ENCODE results near the gene CDC42EP5. TPM values are rescaled to one million over a fixed set of nuclear protein-coding genes. Genes with fewer than 3 reads are reported as not detected.
A peak's percentile ranks its signal among the peaks of the same experiment; 100 is the strongest.
"Not testable (repeated sequence)": the region's sequence is repeated elsewhere in the genome, so short reads cannot be mapped to it uniquely, and the experiment has no call there.

Gene CDC42EP5
- total RNA-seq, 2 experiments from 2014 or later, result not detected

- intact Hi-C loops (cut with DNase I, micrococcal nuclease), result no loop called here
- DNase-seq (no peak), ATAC-seq (ENCODE audit: poor library complexity) (no peak)
- CTCF ChIA-PET, result no interaction called here
- Mint-ChIP-seq H3K9me3 (no peaks in the 10 kb centered on the region), H3K4me1 (ENCODE audit: low read depth) (peaks cover 14% of the 10 kb centered on the region), H3K4me3 (no peak overlapping the region), H3K27ac (no peak overlapping the region), H3K27me3 (peaks cover 9% of the 10 kb centered on the region), H3K36me3 (ENCODE audit: low read depth) (no peaks in the 10 kb centered on the region)
- Histone ChIP-seq H3K36me3 (ENCODE audit: insufficient read depth, low read length) (no peaks in the 10 kb centered on the region), H3K27ac (ENCODE audit: low read depth in 1 of 2, low read length in 2 of 2) (no peak overlapping the region), H3K4me1 (ENCODE audit: insufficient read depth, low read length) (peaks cover 32% of the 10 kb centered on the region), H3K27me3 (ENCODE audit: control insufficient read depth in 1 of 2, insufficient read depth in 2 of 2, low read length in 2 of 2) (peaks cover 0 to 5% of the 10 kb centered on the region in 2 experiments), H3K9me3 (ENCODE audit: control insufficient read depth in 1 of 2, insufficient read depth in 1 of 2, low read length in 2 of 2) (no peaks in the 10 kb centered on the region), H3K4me3 (ENCODE audit: low read length) (no peak overlapping the region)
- POLR2A ChIA-PET, result no interaction called here
- TF ChIP-seq CTCF (IDR thresholded peaks at IDR 0.05), result no peak
Measured at GRCh38 chr19:54507824-54508223, 34.7 kb upstream of the CDC42EP5 start.

GRCh38 chr19:54507038-54507717 lies 34.1 kb upstream of the CDC42EP5 start:
- DNase-seq (peak in 1 of 14 experiments; percentile 42), ATAC-seq (ENCODE audit: poor library complexity) (peak; percentile 36)
- peaks cover 10% of the 10 kb centered on the region for H3K27me3 Mint-ChIP-seq
- H3K36me3 Mint-ChIP-seq (ENCODE audit: low read depth); H3K27ac Mint-ChIP-seq; H3K9me3 Mint-ChIP-seq; H3K9me3 ChIP-seq (ENCODE audit: control insufficient read depth in 1 of 2, insufficient read depth in 1 of 2, low read length in 2 of 2); POLR2A ChIA-PET; H3K4me3 ChIP-seq (ENCODE audit: low read length); H3K4me3 Mint-ChIP-seq; H3K27ac ChIP-seq (ENCODE audit: low read depth in 1 of 2, low read length in 2 of 2); H3K27me3 ChIP-seq (ENCODE audit: control insufficient read depth in 1 of 2, insufficient read depth in 2 of 2, low read length in 2 of 2); intact Hi-C loops (cut with DNase I, micrococcal nuclease); H3K36me3 ChIP-seq (ENCODE audit: insufficient read depth, low read length); CTCF ChIA-PET: not testable (repeated sequence)
- peaks cover 33% of the 10 kb centered on the region for H3K4me1 ChIP-seq (ENCODE audit: insufficient read depth, low read length)
- H3K4me1 Mint-ChIP-seq (ENCODE audit: low read depth), result peaks cover 20% of the 10 kb centered on the region

- H3K9me3 Mint-ChIP-seq, result no peaks in the 10 kb centered on the region
- intact Hi-C loops (cut with DNase I, micrococcal nuclease), result no loop called here
- H3K4me3 Mint-ChIP-seq, result no peak overlapping the region
- peak overlapping the region; percentile 8 for H3K4me3 ChIP-seq (ENCODE audit: low read length)
- no peak for TF ChIP-seq CTCF (IDR thresholded peaks at IDR 0.05)
- peaks cover 13% of the 10 kb centered on the region for H3K27me3 Mint-ChIP-seq
- no peak overlapping the region for H3K27ac ChIP-seq (ENCODE audit: low read depth in 1 of 2, low read length in 2 of 2)
- no peak for DNase-seq
- no peaks in the 10 kb centered on the region for H3K36me3 ChIP-seq (ENCODE audit: insufficient read depth, low read length)
- no peak for ATAC-seq (ENCODE audit: poor library complexity)
- no peaks in the 10 kb centered on the region for H3K36me3 Mint-ChIP-seq (ENCODE audit: low read depth)
- POLR2A ChIA-PET, result no interaction called here
- CTCF ChIA-PET, result no interaction called here
- H3K27ac Mint-ChIP-seq, result no peak overlapping the region
- peaks cover 0 to 5% of the 10 kb centered on the region in 2 experiments for H3K27me3 ChIP-seq (ENCODE audit: control insufficient read depth in 1 of 2, insufficient read depth in 2 of 2, low read length in 2 of 2)
- H3K4me1 ChIP-seq (ENCODE audit: insufficient read depth, low read length), result peaks cover 33% of the 10 kb centered on the region
- H3K9me3 ChIP-seq (ENCODE audit: control insufficient read depth in 1 of 2, insufficient read depth in 1 of 2, low read length in 2 of 2), result no peaks in the 10 kb centered on the region
- H3K4me1 Mint-ChIP-seq (ENCODE audit: low read depth), result peaks cover 21% of the 10 kb centered on the region
Measured at GRCh38 chr19:54506079-54506478, 33.0 kb upstream of the CDC42EP5 start.

- ATAC-seq (ENCODE audit: poor library complexity), result not testable (repeated sequence)
Measured at GRCh38 chr19:54505542-54505941, 32.4 kb upstream of the CDC42EP5 start.

More at GRCh38 chr19:54505542-54505941, 32.4 kb upstream of the CDC42EP5 start:
- H3K27ac ChIP-seq (ENCODE audit: low read depth in 1 of 2, low read length in 2 of 2); H3K4me3 ChIP-seq (ENCODE audit: low read length); H3K36me3 ChIP-seq (ENCODE audit: insufficient read depth, low read length); POLR2A ChIA-PET; intact Hi-C loops (cut with DNase I, micrococcal nuclease); H3K27ac Mint-ChIP-seq; CTCF ChIA-PET; H3K4me3 Mint-ChIP-seq; H3K27me3 ChIP-seq (ENCODE audit: control insufficient read depth in 1 of 2, insufficient read depth in 2 of 2, low read length in 2 of 2); H3K36me3 Mint-ChIP-seq (ENCODE audit: low read depth); H3K9me3 Mint-ChIP-seq; H3K9me3 ChIP-seq (ENCODE audit: control insufficient read depth in 1 of 2, insufficient read depth in 1 of 2, low read length in 2 of 2): not testable (repeated sequence)
- H3K4me1 ChIP-seq (ENCODE audit: insufficient read depth, low read length), result peaks cover 33% of the 10 kb centered on the region
- H3K27me3 Mint-ChIP-seq, result peaks cover 15% of the 10 kb centered on the region
- H3K4me1 Mint-ChIP-seq (ENCODE audit: low read depth), result peaks cover 21% of the 10 kb centered on the region
- DNase-seq, result peak in 1 of 14 experiments; percentile 24
